HG03575 (cell line): ENCODE data around the gene RBBP4.
"Not testable (repeated sequence)": the region's sequence is repeated elsewhere in the genome, so short reads cannot be mapped to it uniquely, and the experiment has no call there.

ENCODE experiments used
- ATAC-seq: cut with Tn5 transposase; IDR thresholded peaks from one replicate; pipeline ENCODE4 v1.9.1; 2021; ENCODE audit not compliant: unreplicated experiment, insufficient number of reproducible peaks, low FRiP score; ENCODE audit errors: extremely low read depth

The RBBP4 gene

DNA sequence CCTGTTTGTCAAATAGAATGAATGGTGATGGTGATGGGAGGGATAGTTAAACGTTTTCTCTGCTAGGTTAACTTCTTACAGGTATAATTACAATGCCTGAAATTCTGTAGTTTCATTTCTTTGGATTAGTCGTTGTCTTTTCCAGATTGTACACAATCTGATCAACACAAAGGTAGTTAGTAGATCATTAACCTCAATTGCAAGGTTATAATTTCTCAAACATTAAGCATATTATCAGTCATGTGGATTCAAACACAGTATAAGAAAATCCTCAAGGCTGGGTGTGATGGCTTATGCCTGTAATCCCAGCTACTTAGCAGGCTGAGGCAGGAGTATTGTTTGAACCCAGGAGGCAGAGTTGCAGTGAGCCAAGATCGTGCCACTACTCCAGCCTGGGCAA, 31.0 kb downstream of the RBBP4 start:
- ATAC-seq = no peak

DNA sequence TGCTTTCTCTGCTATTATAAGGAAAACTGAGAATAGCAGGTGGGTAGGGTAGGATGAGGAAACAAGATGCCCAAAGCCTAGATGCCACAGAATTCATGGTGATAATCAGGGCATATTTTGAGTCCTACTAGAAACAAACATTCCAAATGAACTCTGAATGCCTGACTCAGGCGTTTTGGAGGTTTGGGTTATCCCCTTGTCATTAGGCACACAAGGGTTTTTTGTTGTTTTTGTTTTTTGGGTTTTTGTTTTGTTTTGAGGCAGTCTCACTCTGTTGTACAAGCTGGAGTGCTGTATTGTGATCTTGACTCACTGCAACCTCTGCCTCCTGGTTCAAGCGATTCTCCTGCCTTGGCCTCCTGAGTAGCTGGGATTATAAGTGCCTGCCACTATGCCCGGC, 32.4 kb downstream of the RBBP4 start:
- ATAC-seq = no peak

DNA sequence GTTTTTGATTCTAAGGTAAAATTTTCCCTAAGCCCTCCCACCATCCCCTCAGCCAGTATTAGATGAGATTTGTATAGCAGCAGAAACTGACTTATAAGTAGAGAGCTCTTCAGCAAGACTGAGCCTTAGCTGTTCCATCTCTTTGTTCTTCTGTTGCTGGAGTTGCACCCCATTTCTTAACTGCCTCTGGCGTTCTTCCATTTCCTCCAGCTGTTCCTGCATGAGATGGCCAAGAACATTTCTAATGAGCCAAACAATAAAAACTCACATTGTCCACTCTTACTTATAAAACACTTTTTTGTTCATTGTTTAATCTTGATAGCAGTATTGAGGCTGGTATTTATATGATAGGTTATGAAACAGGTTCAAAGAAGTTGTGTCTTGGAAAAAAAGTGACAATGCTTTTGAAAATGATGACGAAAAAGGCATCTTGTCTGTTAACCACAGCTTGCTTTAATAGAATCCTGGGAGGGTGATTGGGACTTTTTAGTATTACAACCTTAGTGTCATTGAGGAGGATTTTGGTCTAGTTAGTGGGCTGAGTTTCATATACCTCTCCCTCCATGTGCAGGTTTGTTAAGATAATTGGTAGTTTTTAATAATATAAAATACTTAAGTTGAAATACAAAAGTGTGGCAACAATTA, 33.3 kb downstream of the RBBP4 start:
- ATAC-seq = no peak

DNA sequence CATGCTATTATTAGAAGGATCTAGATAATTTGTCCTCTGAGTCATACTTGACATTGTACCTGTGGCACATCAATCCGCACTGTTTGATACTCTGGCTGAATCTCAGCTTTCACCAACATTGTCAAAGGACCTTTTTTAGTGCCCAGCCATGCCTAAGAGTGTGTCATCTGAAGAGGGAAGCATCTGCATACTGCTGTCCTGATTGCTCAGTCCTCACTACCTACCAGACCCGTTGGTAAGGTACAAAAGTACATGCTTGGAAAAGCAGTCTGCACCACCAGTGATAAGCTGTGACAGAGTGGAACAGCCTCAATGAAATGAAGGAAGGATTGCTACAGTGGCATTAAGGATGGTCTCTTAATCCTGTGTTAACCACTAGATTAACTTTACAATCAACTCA, 34.5 kb downstream of the RBBP4 start:
- ATAC-seq = no peak

DNA sequence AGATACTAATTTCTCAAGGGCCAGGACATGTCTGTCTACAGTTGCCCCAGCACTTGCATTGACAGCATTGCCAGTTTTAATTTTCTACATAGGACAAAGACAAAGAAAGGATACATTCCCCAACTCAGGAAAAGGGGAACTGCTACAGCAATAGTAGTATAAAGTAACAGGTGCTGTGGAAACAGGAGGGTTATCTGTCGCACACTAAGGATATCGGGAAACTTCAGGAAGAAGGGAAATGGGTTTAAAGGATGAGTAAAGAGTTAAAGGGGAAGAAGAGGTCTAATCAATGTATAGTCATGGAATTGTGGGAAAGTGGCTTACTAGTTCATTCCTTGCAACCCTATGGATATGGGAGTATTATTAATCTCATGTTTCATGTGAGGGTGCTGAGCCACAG, 35.4 kb downstream of the RBBP4 start:
- no peak for ATAC-seq

DNA sequence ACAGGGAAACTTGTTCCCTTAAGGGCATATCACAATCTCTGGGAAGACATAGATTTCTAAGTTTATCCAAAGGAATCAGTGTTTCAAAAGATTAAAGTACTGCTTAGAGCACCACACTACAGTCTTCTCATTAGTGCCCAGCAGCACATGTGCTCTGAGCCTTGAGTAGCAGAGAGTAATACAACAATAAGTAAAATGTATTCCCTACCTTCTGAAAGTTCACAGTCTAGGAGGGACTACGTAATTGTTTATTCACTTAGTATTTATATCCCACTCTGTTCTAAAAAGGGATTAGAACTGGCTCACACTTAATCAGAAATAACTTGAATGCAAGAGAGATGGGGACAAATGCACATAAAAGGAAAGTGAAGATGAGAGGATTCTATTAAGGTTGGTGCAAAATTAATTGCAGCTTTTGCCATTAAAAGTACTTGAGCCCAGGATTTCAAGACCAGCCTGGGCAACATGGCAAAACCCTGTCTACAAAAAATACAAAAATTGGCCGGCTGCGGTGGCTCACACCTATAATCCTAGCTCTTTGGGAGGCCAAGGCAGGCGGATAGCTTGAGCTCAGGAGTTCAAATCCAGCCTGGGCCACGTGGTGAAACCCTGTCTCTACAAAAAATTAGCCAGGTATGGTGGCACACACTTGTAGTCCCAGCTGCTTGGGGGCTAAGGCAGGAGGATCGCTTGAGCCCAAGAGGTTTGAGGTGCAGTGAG, 42.6 kb downstream of the RBBP4 start:
- ATAC-seq = no peak

DNA sequence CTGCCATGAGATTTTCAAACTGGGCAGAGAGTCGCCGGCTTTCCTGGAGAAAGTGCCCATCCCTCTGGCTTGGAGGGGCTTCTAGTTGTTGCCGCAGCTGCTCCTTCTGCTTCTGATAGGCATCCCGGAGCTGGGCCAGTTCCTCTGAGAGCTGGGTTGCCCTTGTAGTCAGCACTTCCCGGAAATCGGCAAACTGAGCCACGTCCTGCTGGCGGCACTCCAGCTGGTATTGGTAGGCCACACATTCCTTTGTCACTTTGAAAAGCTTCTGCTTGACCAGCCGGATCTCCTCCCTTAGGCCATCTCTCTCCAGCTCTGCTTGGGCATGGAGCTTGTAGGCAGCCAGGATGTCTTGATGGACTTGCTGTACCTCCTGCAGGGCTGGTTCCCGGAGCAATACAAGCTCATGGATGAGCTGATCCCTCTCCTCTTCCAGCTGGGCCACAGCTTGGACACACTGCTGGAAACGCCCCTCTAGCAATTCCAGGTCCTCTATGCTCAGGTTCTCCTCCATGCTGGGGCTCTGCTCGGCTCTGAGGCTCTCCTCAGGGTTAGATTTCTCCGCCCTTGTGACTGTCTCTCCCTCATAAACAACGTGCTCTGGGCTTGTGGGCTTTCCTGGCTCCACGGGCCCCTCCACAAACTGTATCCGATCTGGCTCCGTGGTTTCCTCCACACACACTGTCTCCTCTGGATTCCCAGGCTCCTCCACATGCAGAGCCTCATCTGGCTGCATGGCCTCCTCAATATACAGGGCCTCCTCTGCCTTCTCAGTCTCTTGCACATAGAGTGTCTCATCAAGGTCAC, 44.3 kb downstream of the RBBP4 start:
- no peak for ATAC-seq

DNA sequence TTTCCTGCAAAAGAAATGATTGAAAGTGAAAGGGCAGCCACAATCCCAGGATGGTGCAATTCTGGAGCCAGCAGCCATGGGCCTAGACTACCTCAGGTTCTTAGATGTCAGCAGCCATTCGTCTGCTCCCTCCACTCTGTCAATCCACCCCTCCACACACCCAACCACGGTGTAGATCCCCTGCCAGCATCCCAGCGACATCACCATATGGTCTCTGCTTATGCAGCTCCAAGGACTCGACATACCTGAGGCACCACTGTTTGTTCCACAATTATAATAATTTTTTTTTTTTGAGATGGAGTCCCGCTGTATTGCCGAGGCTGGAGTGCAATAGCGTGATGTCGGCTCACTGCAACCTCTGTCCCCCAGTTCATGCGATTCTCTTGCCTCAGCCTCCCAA, 45.0 kb downstream of the RBBP4 start:
- ATAC-seq = no peak

DNA sequence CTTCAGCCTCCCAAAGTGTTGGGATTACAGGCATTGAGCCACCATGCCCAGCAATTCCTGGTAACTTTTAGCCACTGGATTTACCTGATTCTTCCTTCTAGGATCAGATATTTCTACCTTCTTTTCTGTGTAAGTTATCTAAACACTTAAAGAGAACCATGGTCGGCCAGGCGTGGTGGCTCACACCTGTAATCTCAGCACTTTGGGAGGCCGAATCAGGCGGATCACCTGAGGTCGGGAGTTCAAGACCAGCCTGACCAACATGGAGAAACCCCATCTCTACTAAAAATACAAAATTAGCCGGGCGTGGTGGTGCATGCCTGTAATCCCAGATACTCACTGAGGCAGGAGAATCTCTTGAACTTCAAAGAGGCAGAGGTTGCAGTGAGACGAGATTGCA, 46.0 kb downstream of the RBBP4 start:
- ATAC-seq = not testable (repeated sequence)

DNA sequence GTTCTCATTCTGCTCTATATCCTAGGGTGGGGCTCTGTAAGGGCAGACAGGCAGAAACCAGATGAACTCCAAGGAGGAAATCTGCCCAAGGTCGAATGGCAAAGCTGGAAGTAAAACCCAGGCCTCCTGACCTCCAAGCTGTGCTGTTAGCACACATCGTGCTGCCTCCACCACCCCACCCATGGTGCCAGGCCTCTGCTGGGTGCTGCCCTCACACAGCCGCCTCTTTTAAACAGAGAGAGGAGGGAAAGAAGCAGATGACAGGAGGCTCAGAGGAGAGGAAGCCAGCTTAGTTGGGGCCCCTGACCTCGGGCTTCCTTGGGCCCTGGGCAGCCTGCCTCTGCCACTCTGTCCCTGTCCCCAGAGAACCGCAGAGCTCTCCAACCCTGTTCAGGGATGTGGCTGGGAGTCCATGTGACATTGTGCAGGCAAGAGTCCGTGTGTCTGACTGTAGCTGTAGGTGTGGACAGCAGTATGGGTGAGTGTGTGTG, 50.5 kb downstream of the RBBP4 start:
- ATAC-seq = no peak

DNA sequence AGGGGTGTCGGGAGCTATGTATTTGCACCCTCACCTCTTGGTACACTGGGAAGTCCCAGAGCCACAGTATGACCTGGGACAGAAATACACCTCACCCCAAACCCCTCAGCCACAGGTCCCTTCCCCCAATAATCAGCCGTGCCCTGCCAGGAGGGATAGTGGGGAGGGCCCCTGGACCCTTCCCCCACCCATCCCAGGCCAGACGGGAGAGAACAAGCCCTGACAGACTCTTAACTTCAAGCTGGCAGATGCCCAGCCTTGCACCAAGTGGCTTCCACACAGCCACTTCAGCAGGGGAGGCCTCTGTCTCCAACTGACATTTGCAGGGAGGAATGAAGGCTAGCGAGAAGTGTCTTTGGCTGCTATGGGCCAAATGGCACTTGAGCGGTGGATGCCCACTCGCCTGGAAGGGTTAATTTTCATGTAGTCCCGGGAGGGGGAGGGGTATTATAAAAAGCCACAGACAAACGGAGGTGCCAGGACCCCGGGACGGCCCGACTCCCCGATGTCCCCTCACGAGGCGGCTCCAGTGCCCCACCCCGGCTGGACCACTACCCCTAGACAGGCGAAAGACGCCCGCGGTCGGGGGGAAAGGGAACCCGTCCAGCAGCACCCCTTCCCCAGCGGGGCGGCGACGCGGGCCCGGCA, 51.1 kb downstream of the RBBP4 start:
- no peak for ATAC-seq

DNA sequence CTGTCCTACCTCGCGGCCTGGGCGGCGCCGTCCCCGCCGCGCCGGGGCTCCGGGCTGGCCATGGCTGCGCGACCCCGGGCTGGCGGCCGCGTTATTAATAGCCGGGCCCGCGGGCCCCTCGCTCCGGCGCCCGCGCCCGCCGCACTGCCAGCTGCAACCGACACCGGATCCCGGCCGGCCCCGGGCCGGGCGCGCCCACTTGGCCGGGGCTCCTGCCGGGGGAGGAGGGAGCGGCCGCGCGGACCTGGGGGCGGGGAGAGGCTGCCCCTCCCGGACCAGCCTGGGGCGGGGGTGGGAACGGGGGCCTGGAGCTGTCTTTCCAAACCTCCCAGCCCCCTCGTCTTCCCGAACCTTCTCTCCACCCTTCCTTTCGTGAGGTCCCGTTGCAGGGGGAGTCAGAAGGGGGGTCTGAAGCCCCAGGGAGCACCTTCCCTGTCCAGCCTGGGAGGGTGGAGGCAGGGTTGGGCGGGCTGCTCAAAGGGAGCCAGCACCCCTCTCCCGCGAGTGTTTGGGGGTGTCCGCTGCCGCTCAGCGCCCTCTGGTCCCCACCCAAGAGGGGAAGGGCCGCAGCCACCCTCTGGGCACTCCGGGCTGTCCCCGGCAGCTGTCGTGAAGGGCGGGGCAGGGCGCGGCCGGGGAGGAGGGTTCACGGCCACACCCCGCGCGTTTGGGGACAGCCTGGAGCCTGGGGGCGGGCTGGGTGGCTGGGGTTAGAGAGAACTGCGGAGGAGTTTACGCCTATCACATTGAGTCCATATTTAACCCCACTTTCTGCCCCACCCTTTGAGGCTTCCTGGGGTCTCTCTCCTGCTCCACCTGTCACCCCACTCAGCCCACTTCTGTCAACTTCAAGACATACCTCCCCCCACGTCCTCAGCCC, 51.8 kb downstream of the RBBP4 start, which contains the start of gene SYNC:
TSS of gene SYNC (minus strand) at position 172 of the 880 bp plus-strand sequence. CDS start at position 62, 110 bp downstream.
- no peak for ATAC-seq

DNA sequence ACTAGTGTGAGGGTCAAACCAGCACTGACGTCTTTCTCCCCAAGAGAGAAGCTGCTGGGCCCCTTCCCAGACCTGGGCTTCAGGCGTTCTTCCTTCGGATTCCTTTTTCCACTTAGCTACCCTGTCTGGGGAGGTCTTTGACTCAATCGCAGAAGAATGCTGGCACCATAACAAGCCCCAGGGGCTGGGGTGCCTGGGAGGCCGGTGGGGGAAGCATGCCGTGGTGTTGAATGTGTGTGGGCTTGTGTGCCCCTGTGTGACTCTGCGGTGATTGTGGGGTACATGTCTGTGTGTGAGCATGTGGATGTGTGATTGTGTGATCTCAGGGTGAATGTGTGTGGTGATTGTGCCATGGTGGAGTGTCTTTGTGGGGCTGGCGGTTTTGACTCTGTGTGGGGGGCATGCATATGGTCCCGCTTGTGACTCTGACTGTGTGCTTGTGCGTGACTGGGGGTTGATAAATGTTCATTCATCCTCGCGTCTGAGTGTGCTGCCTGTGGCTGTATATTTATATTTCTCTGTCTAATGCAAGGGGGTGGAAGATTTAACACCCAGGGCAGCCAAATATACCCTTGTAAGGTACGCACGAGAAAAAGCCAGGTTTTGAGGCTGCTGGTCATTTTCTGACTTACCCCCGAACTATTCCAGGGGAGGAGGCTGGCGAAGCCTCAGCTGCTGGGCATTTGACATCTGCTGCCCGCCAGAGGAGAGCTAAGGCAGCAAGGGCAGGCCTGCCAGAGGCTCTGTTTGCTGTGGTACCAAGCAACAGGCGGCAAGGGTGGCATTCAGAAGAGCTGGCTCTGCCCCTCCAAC, 52.7 kb downstream of the RBBP4 start:
- ATAC-seq = no peak

DNA sequence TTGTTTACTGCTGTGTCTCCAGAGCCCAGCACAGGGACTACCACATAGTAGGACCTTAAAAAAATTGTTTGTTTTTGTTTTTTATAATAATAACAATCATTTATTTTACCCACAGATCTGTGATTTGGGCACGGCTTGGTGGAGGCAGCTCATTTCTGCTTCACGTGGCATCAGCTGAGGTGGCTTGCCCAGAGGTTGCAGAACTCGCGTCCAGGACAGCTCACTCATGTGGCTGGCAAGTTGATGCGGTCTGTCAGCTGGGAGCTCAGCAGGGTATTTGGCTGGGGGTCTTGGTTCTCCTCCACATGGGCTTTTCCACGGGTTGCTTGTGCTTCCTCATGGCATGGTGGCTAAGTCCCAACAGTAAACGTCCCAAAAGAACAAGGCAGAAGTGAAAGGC, 54.5 kb downstream of the RBBP4 start:
- no peak for ATAC-seq

DNA sequence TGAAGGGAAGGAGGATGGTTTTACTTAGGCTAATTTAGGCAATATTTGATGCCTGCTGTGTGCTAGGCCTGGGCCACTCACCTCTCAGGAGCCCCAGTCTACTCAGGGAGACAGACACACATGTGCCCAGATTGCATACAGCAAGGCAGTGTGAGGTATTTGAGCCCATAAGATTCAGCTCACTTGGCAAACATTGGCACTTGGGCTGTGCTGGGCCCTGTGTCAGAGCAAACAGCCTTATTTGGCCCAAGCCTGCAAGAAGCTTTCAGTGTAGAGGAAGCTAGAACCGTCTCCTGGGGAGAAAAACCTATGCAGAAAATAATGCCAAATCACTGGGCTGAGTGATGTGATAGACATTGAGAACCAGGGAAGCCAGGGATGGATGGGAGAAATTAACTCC, 55.5 kb downstream of the RBBP4 start:
- ATAC-seq = no peak

DNA sequence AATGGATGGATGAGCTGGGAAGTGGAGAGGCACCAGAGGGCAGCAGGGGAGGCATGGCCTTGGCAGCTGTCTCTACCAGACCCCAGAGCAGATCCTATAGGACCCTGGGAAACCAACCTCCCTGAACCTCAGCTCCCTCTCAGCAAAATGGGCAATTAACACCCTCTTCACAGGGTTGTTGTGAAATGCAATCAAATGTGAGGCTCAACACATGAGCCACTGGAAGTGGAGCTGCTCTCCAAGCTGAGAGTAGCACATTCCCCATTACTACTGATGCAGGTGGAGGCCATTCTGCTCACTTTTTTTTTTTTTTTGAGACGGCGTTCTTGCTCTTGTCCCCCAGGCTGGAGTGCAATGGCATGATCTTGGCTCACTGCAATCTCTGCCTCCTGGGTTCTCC, 58.1 kb downstream of the RBBP4 start:
- no peak for ATAC-seq

DNA sequence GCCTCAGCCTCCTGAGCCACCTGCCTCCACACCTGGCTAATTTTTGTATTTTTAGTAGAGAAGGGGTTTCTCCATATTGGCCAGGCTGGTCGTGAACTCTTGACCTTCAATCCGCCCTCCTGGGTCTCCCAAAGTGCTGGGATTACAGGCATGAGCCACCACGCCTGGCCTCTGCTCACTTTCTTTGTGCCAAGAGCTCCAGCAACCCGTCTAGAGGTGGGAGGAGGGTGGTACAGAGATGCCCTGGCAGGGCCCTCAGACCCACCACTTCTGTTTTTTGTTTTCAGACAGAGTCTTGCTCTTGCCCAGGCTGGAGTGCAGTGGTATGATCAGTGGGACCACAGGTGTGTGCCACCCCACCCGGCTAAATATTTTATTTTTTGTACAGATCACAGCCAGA, 58.5 kb downstream of the RBBP4 start:
- ATAC-seq = no peak

DNA sequence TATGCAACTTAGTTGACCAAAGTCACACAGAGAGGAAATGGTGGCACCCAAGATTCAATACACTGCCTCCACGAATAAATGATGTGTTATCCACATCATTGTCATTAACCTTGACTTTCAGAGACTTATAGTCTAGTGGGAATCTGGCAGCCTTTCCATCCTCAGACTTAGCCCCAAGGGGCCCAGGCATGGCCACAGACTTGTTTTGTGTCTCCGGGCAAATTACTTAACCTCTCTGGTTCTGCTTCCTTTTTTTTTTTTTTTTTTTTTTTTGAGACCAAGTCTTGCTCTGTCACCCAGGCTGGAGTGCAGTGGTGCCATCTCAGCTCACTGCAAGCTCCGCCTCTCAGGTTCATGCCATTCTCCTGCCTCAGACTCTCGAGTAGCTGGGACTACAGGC, 60.2 kb downstream of the RBBP4 start:
- not testable (repeated sequence) for ATAC-seq
